NCI-H82 treated with DMSO at 0.1 percent for 48 hours (cell line): ENCODE measurements around the gene ALDH1A2.
"Not testable (repeated sequence)": the region's sequence is repeated elsewhere in the genome, so short reads cannot be mapped to it uniquely, and the experiment has no call there.

Experiments
- DNase-seq: peaks from one replicate; lab custom pipeline; 2025; ENCODE audit not compliant: unreplicated experiment; lab: John Stamatoyannopoulos, UW

ALDH1A2 gene

DNA sequence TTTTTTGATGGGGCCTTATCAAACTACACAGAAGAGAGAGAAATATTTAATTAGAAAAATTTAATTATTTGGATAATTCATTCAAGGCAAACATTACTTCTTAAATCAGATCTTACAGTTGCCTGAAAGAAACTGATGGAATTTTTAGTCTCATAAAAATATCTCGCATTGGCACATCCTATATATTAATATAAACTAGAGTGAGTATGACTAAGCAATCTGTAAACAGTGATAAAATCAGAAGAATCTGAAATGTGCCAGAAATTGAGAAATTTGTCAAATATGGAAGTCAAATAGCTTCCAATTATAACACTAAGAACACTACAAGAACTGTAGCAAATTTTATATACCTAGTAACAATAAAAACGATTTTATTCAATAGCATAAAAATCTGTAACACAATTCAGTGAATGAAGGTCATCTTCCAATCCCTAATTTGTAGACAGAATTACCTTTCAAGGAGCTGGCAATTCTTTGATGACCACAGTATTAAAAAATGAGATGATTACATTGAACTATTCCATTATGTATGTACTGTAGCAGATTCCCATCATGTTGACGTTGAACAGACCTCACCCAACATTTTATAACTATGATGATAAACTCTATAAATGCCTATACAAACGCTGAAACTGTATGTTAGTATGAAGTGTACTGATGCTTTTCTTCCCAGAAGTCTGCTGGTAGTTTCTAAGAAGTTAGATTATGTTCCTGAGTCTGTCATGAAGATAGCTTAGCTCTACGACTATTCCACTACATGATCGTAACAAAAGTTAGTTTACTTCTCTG, 63.0 kb downstream of the ALDH1A2 start:
- DNase-seq: no peak

DNA sequence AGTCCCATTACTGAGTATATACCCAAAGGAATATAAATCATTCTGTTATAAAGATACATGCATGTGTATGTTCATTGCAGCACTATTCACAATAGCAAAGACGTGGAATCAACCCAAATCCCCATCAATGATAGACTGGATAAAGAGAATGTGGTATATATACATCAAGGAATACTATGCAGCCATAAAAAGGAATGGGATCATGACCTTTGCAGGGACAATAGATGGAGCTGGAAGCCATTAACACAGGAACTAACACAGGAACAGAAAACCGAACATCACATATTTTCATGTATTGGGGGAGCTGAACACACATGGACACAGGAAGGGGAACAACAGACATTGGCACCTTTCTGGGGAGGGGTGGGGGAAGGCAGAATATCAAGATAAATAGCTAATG, 65.8 kb downstream of the ALDH1A2 start:
- not testable (repeated sequence) for DNase-seq

DNA sequence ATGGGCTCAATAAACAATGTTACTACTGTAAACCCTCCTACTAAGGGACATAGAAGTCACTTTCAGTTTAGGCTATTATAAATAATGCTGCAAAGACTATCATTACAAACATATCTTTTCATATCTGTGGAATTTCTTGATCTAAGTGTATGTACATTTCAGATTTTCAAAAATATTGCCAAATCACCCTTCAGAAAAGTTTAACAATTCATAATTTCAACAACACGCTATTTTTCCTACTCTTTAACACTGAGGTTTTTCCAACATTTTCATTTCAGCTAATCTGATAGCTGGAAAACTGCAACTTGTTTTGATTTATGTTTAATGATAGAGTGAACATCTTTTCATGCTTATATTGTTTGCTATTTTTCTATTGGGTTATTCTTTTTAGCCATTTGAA, 69.0 kb downstream of the ALDH1A2 start:
- no peak for DNase-seq

DNA sequence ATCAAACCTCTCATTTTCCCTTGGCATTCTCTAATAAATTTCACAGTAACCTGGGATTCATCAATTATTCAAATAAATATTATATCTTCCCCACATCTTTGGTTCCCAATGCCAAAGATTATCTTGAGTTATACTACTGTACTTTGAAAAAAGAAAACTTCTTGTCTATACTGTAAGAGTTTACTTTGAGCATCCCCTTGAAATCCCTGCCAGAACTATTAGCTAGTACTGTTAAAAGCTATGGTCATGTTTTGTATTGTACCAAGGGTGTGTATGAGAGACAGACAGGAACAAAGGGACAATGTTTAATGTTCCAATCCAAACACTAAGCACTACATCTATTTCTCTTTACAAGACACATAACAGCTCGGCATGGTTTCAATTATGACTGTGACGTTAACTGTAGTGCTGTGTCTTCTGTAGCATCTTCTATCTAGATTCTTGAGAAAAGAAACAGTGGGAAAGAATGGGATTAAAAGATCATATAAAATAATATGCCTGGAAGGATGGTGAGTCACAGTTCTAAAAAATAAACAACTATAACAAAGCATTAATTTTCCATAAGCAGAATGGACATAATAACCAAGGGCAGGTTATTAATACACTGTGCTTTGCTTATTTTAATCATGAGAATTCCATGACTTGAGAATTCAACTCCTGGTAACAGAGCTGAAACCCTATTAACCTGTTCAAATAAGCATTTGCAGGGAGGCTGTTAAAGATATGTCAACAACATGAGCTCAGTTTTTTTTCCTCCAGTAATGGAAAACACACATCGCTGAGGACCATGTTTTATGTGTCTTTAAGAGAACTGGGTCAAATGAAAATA, 71.1 kb downstream of the ALDH1A2 start:
- no peak for DNase-seq

DNA sequence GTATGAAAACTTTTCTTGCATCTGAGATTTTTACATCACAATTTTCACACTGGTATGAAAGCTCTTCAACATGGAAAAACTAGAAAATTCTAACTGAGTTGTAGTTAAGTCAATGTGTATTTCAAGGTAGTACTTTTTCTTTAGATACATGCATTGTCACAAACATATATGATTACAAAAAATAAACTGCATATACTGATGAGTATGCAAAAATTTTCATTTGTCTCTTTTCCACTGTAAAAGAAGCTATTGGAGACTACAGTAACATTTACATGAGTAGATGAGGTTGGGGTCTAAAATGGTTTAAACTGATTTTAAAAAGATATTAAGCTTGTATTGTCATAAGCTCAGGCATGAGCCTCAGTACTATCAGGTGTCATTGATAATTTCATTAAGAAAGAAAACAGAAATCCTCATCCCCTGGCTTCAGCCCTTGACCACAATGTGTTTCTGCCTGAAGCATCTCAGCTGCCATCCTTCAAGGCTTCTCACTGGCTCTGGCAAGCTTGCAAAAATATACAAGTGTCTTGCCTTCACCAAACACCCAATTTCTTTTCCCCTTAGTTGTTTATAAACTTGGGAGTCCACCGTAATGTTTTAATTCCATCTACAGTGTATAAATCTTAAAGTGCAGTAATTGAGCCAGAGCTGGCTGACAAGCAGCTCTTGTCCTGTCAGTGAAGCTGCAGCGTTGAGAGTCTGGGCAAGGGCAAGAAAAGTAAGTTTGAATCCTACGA, 71.9 kb downstream of the ALDH1A2 start:
- no peak for DNase-seq

DNA sequence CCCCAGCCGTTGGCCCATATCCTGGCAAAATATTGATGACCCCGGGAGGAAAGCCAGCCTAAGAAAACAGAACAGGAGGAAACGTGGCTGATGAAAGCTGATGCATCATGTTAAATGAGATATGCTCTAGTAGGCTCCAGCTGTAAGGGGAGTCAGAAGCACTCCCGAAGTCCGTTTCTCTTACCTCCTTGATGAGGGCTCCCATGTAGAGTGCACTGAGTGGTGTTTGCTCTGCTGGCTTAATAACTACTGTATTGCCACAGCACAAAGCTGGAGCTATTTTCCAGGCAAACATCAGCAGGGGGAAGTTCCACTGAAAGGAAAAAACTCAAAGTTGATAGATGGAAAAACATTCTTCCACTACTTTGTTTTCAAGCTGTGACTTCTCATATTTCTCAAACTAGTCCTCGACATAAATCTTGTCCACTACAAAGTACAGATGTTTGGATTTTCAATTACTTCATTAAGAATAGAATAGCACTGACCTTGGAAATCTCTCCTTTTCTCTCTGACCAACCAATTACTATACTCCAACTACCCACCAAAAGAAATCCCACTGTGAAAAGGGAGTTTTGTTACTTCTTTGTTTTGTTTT, 72.7 kb downstream of the ALDH1A2 start:
- no peak for DNase-seq

DNA sequence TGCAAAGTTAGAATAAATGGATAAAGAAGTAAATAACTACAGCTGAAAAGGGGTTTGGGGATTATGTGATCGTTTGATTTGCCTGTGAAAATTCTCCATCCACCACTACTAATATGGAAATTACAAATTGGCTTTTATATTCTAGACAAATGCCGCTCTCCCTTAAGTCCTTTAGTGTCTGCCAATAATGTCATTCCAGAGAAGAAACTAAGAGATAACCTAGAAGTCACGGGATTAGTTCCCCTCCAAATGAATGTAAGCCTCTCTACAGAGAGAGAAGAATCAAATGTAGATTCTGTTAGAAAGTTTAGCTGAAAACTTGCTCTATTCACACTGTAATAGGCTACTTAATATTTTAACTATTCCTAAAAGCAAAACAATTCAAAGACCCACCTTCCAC, 92.0 kb downstream of the ALDH1A2 start:
- no peak for DNase-seq

DNA sequence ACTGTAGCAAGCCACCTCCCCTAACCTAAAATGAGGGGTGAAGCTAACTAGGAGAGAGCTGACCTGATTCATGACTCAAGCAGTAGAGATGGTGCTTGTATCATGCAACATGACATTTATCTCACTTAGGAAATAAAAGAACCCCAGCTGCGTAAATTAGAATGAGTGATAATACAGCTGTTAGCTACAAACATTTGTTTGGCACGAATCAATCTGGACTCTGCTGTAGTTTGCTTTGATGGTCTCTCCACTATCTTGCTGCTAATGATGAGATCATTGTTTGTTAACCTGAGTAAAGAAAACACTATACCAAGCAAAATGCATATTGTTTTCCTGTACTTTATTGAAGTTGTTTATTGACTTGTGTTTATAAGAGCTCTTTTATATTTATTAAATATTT, 92.6 kb downstream of the ALDH1A2 start:
- DNase-seq: no peak

DNA sequence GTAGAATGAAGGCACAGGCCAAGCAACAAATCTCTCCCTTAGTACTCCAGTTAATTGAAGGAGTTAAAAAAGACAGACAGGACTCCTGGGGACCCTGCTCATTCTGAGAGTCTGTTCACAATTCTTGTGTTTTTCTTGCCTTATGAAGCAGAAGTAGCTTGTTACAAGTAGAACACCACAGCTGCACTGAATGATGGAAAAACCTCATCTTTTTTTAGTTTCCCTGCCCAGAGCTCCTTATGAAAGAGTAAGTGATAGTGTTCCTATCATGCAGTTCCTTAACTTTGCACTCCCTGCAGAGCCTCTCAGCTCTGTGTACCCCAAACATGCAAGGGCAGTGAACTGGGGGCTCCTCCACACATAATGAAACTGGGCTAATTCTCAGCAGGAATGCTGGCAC, 95.5 kb downstream of the ALDH1A2 start:
- no peak for DNase-seq

DNA sequence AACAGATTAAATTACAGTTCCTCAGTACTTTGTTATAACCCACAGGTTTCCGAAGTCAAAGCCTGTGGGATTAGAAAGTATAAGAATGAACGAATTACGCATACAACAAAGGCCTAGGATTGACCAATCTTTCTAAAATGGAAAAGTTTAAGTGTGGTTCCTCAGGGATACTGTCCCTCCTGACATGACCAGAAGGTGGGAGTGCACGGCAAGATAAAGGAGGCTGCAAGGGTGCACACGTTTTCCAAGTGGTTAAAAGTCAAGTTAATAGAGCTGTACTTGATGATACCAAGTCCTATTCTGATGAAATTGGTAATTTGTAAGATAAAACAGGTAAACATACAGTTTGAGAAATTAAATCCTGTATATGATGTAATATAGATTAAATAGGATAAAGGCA, 96.2 kb downstream of the ALDH1A2 start:
- no peak for DNase-seq

DNA sequence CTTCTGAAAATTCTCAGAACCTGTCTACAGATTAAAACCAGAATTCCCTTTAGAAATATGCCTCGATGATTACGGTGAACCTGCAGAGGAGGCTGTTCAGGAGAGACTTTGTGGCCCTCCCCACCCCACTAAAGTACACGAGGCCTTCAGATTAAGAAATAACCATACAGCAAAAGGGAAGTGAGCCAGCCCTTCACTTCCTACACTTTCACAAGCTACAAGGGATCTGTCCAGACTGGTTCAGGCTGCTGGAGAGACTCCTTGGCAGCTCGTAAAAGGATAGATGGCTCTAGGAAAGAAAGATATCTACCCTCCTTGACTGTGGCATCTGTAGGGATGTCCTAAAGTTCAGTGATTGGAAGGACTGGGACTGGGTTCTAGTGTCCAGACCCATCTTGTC, 102.6 kb downstream of the ALDH1A2 start:
- DNase-seq: no peak

DNA sequence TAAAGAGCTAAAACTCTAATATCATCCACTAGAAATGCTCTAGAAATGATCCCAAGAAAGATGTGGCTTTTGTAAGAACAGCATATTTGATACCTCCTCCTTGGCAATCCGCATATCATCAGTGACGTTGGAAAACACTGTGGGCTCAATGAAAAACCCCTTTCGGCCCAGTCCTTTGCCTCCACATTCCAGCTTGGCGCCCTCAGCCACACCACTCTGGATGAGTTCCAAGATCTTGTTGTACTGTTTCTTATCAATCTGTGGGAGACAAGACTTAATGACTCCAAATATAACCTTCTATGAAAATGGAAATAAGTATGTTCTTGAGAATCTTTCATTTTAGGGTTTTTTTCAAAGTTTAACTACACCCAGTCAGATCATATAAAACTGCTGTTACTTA, 103.6 kb downstream of the ALDH1A2 start:
- no peak for DNase-seq

DNA sequence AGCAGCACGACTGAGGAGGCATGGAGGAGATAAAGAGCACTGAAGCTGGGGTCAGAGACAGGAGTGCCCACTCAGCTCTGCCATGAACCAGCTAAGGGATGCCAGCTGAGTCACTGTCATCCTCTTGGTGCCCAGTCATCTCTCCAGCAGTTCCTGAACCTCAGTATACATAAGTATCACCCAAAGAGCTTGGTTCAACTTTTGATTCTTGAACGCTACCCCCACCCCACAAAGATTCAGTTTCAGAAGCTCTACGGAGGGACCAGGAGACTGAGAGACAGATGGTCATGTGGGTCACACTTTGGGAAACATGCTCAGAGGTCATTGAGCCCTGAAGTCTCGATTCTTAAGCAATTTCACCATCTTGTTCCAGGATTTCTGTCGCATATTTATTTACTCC, 108.4 kb downstream of the ALDH1A2 start:
- no peak for DNase-seq

DNA sequence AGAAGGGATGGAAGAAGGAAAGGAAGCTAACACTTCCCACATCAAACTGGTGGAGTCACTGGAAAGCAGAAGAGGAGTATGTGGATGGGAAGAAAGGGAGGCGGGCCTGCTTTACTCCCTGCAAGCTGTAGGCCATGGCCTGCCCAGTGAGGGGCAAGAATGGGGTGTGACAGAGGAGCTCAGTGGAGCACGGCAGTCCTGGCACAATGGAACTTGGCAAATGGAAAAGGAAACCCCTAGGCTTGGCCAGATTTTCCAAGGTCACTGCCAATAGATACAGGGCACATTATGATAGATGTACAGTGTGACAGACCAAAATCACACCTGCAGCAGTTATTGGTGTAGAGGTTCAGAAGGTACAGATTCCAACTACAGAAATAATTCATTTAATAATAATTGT, 111.6 kb downstream of the ALDH1A2 start:
- no peak for DNase-seq

DNA sequence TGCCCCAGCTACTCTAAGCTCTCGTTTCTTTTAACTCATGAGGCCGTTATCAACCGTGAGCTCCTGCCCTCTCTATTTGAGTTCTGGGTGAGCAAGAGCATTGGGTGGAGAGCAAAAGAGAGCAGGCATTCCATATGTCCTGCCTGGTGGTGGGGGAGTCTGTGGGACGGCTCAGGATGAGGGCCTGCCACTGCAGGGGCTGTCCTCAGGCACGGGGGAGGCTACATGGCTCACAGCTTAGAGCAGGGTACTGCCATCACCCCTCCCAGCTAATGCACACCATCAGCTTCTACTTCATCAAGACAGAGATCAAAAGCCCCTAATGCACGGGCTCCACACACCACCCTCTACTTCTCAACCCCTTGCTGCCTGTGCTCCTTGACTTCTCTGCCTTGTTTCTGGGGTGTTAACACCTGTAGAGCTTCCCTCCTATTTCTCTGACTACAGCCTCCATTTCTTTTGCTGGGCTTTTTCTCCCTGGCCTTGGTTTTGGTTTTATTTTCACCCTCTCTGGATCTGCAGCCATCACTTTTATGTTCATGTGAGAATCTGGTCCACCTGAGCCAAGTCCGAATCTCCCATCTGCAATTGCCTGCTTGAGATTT, 114.1 kb downstream of the ALDH1A2 start:
- no peak for DNase-seq

DNA sequence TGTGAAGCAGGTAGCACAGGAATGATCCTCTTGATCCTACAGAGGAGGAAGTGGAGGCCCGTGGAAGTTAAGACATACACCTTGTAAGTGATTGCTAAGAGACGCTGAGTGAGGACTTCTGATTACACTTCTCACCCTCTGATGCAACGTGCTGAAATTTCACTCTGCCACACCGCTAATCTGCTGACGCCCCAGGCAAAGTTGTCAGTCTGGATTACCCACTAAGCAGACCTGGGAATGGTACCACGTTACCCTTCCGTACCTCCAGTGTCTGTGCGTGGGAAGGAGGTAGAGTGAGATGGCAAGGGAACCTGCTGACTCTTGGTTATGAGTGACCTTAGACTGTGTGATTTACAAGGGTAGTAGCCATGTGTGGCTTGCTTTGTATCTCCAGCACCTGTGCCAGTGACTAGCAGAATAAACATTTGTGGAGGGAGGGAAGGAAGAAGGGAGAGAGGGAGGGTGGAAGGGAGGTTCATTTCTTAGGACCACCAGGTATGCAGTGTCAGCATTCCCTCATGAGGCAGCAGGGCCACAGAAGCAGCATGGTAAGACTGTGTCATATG, 115.0 kb downstream of the ALDH1A2 start:
- no peak for DNase-seq

DNA sequence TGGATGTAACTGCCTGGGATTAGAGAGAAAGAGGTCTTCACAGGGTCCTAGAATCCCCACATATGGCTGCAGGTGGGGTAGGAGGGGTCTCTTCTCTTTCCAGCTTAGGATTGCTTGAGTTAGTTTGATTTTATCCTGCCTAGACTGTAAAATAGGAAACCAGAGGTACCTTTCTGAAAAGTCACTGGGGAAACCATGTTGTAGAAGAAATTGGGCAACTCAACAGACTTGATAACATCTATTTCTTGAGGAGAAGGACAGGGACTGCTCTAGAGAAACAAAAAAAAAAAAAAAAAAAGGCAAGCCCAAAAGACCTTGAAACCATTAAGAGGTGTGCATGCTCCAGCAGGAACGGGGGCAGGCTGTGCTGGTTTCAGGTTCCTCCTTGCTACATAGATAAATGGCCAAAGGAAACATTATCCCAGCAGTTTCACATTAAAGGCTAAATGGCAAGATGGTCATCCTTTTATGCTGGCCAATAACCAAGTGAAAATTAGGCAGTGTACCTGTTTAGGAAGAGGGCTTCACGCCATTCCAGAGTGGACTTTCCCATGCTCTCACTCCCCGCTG, 116.1 kb downstream of the ALDH1A2 start:
- no peak for DNase-seq

DNA sequence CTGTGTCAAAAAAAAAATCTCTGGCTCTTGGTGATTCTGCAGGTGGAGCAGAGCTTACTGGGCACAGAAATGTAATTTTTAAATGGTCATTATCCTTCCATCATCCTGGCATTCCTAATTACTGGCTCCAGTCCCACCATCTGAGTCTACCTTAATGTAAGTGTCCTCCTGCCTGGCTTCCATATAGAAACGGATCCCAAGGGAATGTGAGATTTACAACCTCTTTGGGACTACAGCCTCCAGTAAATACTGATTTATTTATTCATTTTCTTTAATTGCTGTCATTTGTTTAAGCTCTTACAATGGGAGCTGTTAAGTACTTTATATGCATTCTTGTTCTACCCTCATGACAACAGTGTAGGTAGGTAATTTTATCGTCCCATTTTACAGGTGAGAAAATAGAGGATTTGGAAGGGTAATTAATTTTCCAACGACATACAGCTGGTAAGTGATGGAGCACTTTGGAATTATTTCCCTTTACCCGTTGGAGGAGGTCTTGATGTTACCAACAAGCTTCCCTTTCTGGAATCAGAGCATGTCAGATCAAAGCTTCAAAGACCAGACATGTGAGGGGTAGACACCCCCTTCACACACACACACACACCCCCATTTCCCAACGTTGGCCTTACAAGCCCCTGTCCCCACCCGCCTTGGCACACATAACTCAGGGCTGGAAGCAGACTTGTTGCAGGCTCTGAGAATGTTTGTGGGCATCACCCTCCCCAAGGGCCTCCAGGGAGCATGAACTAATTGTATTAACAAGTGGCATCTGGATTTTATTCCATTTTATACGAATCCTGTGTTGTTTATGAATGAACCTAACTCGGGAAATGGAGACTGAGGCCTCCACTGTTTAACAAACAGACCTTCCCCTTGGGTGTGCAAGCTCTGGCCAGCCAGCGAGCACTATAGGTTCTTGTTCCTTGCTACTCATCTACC, 116.9 kb downstream of the ALDH1A2 start:
- no peak for DNase-seq

DNA sequence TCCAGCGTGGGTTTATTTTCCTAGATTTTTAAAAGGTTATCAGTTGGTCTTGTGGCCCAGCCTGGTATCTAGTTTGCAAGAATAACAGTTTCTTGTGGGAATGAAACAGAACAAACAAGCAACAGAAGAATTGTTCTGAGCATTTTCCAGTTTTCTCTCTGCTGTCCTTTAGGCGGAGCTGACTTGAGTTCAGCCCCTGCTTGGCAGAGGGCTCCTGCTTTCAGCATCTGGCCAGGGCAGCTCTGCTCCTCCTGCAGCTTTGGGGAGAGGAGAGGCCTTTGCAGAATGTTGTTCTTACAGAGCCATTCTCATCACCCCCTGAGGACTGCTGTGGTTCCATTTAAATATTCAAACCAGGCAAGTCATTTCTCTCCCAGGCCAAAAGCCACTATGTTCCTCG, 117.7 kb downstream of the ALDH1A2 start:
- DNase-seq: no peak
